ENCODE measurements around the gene ZEB2. TPM values are rescaled to one million over a fixed set of nuclear protein-coding genes. Genes with fewer than 3 reads are reported as not detected.
A peak's percentile ranks its signal among the peaks of the same experiment; 100 is the strongest.

The ZEB2 gene
- total RNA-seq, 1 donor from 2014 or later = 139 TPM

- Mint-ChIP-seq H3K36me3 (ENCODE audit: unreplicated experiment) (peaks cover 25% of the 10 kb centered on the region), H3K4me3 (ENCODE audit: unreplicated experiment) (no peak overlapping the region), H3K27ac (ENCODE audit: unreplicated experiment) (peak overlapping the region; percentile 9), H3K4me1 (ENCODE audit: unreplicated experiment) (no peaks in the 10 kb centered on the region), H3K9me3 (ENCODE audit: unreplicated experiment) (peaks cover 5% of the 10 kb centered on the region), H3K27me3 (ENCODE audit: unreplicated experiment) (no peaks in the 10 kb centered on the region)
- TF ChIP-seq CTCF (IDR thresholded peaks at IDR 0.05) = no peak
- no peak for DNase-seq (ENCODE audit: extremely low spot score, unreplicated experiment)
These were observed 136.3 kb downstream of the ZEB2 start for GRCh38 chr2:144383571-144384100.

DNA sequence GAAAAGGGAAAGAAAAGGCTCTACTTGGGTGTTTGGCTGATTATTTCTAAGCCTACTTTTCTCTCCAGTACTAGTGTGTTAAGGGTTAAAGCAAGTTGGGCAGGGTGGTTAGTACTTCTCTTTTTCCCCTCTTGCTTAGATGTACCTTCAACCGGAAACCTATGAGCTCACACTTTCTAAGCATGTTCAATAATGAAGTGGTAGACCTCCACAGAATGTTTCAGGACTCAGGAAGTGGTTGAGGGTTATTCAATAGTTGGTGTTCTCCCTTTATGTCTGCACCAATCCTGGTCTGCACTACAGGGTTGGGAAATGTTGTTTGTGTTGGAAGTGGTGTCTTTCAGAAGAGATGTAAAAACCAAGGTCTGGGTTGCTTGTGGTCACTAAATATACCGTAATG is 137.1 kb downstream of the ZEB2 start:
- Mint-ChIP-seq H3K36me3 (ENCODE audit: unreplicated experiment) (peaks cover 23% of the 10 kb centered on the region), H3K27ac (ENCODE audit: unreplicated experiment) (no peak overlapping the region), H3K9me3 (ENCODE audit: unreplicated experiment) (peaks cover 5% of the 10 kb centered on the region), H3K4me1 (ENCODE audit: unreplicated experiment) (peaks cover under 1% of the 10 kb centered on the region), H3K4me3 (ENCODE audit: unreplicated experiment) (no peak overlapping the region), H3K27me3 (ENCODE audit: unreplicated experiment) (no peaks in the 10 kb centered on the region)
- TF ChIP-seq CTCF (IDR thresholded peaks at IDR 0.05) = no peak
- no peak for DNase-seq (ENCODE audit: extremely low spot score, unreplicated experiment)

GRCh38 chr2:144381716-144382115 is 138.2 kb downstream of the ZEB2 start:
- H3K36me3 Mint-ChIP-seq (ENCODE audit: unreplicated experiment) = peaks cover 19% of the 10 kb centered on the region
- no peak overlapping the region for H3K27ac Mint-ChIP-seq (ENCODE audit: unreplicated experiment)
- no peaks in the 10 kb centered on the region for H3K27me3 Mint-ChIP-seq (ENCODE audit: unreplicated experiment)
- H3K9me3 Mint-ChIP-seq (ENCODE audit: unreplicated experiment) = peaks cover 5% of the 10 kb centered on the region
- peaks cover 9% of the 10 kb centered on the region for H3K4me1 Mint-ChIP-seq (ENCODE audit: unreplicated experiment)
- H3K4me3 Mint-ChIP-seq (ENCODE audit: unreplicated experiment) = no peak overlapping the region
- no peak for DNase-seq (ENCODE audit: extremely low spot score, unreplicated experiment)
- TF ChIP-seq CTCF (IDR thresholded peaks at IDR 0.05) = no peak

DNA sequence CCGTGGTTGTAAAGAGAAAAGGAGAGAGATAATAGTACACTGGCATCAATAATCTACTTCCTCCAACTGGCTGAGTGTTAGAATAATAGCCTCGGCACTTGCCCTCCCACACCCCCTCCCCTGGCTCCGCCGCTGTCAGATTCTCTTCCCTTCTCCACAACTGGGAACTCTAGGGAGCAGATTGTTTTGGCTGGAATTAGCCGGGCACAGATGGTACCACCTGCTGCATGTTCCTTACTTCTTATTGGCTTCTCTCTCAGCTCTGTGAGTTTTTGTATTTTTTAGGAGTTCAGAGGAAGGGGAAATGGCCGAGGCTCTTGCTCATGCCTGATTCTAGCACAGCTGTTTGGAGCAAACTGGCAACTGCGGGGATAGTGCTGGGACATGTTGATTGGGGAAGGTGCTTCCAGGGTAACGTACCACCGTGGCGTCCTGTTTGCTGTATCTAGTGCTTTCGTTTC is 140.0 kb downstream of the ZEB2 start:
- H3K4me1 Mint-ChIP-seq (ENCODE audit: unreplicated experiment) = peaks cover 12% of the 10 kb centered on the region
- no peak overlapping the region for H3K27ac Mint-ChIP-seq (ENCODE audit: unreplicated experiment)
- peaks cover 5% of the 10 kb centered on the region for H3K9me3 Mint-ChIP-seq (ENCODE audit: unreplicated experiment)
- TF ChIP-seq CTCF (IDR thresholded peaks at IDR 0.05) = no peak
- H3K27me3 Mint-ChIP-seq (ENCODE audit: unreplicated experiment) = no peaks in the 10 kb centered on the region
- no peak for DNase-seq (ENCODE audit: extremely low spot score, unreplicated experiment)
- H3K4me3 Mint-ChIP-seq (ENCODE audit: unreplicated experiment) = no peak overlapping the region
- peaks cover 10% of the 10 kb centered on the region for H3K36me3 Mint-ChIP-seq (ENCODE audit: unreplicated experiment)

DNA sequence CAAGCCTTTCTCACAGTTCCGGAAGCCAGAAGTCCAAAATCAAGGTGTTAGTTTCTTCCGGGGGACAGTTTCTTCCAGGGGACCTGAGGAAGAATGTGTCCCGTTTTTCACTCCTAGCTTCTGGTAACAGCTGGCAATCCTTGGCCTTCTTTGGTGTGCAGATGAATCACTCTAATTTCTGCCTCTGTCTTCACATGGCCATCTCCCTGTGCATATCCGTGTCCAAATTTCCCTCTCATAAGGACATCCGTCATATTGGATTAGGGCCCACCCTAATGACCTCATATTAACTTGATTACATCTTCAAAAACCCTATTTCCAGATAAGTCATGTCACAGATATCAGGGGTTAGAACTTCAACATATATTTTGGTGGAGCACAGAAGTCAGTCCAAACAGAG is 141.4 kb downstream of the ZEB2 start:
- H3K27ac Mint-ChIP-seq (ENCODE audit: unreplicated experiment) = no peak overlapping the region
- no peak overlapping the region for H3K4me3 Mint-ChIP-seq (ENCODE audit: unreplicated experiment)
- peaks cover under 1% of the 10 kb centered on the region for H3K9me3 Mint-ChIP-seq (ENCODE audit: unreplicated experiment)
- no peak for DNase-seq (ENCODE audit: extremely low spot score, unreplicated experiment)
- peaks cover 20% of the 10 kb centered on the region for H3K4me1 Mint-ChIP-seq (ENCODE audit: unreplicated experiment)
- H3K36me3 Mint-ChIP-seq (ENCODE audit: unreplicated experiment) = peaks cover under 1% of the 10 kb centered on the region
- no peak for TF ChIP-seq CTCF (IDR thresholded peaks at IDR 0.05)
- no peaks in the 10 kb centered on the region for H3K27me3 Mint-ChIP-seq (ENCODE audit: unreplicated experiment)
